HG03565 (cell line): Measurements from ENCODE around the gene HOXB8.

Experiments
- ATAC-seq: cut with Tn5 transposase; IDR thresholded peaks from one replicate; pipeline ENCODE4 v1.9.1; 2021; ENCODE audit warnings: mild to moderate bottlenecking, moderate library complexity; ENCODE audit not compliant: unreplicated experiment

Gene HOXB8

DNA sequence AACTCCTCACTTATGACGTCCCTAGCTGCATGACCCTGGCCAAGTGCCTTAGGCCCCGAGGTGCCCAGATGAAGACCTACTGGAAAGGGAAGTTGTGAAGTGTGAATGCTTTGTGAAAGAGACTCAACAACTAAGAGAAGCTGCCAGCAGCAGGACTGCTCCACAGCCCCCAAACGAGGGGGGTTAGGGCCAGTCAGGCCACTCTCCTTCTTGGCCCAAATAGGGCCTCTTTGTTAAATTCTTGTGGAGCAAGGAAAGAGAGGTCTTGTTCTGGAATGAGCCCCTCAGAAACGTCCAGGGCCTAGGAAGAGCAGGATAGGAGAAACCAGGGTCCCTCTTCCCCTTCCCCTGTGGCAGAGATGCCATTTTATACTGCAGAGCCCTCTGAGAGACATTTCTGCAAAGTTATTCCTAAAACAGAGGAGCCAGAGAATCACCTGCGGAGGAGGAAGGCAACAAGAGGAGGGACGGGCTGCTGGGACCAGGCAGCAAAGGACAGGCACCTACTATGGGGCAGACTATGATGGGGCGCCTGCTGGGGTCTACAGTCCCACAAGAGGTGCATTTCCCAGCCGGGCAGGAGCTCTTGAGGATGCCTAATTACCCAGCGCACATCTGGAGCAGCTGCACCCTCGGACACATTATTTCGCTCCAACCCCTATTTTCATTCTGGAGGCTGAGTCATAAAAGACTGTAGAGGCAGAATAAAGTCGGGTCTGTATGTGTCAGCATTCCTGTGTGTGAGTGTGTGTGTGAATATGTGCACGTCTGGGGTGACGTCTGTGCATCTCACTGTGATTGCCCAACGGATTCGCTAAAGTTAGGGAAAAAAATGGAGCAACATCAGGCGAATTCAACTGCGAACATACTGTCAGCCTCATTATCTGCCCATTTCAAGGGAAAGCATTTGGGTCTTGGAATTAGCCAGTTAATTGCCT is 22.5 kb upstream of the HOXB8 start:
- no peak for ATAC-seq

DNA sequence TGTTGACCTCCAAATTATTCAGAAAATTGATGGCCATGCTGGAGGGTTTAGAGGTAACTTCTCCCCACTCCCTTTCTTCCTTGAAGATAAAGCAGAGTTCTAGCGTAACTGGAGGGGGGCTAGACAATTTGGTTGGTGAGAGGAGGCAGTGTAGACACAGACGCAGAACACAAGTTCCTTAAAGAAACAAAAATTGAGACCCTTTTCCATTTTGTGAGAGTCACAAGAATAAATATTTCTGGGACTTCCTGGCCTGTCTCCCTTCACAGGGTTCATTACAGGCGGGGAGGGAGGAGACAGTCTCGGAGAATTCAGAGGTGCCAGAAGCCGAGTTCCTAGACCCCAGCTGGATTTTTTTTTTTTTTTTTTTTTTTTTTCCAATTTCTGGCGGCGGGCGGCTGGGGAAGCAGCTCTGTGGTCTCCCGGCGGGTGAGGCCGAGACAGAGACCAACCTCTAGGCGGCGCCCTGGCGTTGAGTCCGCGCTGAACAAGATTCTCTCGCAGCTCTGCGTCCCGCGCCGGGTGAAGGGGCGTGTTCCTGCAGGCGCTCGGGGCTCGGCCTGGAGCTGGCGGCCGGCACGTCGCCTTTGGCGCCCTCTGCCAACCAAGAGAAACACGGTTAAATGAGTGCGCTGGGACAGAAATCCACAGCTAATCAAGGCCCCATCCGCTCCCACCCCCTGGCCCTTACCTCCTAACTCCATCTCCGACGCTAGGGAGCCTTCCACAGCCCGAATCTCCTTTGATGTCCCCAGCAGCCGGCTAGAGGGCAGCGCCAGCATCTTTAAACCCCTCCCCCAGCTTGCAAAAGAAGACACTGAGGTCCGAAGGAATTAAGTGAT is 21.3 kb upstream of the HOXB8 start:
- ATAC-seq: no peak

DNA sequence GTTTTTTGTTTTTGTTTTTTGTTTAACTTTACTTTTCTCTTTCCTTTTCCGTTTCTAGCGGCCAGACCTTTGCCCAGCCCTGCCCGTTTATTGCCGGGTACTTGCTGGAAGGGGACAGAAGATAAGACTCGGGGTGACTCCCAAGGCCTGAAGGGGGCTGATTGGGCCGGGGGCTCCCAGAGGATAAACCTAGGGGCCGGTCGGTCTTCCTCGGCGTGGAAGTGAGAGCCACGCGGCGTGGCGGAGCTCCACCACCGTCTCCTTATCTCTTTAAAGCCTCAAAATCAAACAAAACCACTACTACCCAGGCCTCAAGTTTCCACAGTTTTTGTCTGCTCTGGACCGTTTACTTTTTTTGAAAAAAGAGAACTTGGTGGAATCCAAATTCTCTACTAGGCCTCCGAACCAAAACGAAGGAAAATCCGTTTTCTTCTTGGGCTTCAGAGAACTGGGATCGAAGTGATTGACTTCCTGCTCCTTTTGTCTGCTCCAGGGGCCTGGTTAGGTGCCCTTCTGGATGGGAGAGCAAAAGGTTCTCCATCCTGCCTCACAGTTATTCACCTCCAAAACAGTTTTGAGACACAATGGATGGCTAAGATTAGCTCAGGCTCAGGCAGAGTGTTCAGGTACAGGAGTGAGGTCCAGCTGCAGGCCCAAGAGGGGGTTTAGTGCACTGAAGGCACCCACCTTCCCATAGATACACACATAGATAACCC is 19.6 kb upstream of the HOXB8 start:
- ATAC-seq: no peak

DNA sequence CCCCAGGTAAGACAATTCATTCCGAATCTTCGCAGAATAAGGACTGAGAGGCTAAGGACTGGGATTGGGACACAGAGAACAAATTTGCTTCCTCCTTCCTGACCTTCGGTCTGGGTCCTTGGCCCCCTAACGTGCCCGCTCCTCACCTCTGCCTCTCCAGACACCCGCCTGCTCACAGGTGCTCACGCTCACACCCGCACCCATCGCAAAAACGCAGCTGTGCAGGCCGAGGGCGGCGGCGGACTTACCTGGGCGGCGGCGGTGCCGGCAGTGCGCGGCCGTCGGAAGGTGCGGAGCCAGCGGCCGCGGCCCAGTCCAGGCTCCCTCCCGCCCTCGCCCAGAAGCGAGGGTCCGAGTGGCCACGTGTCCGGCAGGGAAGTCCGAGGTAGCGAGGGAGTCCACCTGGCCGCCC is 18.2 kb upstream of the HOXB8 start:
- no peak for ATAC-seq

DNA sequence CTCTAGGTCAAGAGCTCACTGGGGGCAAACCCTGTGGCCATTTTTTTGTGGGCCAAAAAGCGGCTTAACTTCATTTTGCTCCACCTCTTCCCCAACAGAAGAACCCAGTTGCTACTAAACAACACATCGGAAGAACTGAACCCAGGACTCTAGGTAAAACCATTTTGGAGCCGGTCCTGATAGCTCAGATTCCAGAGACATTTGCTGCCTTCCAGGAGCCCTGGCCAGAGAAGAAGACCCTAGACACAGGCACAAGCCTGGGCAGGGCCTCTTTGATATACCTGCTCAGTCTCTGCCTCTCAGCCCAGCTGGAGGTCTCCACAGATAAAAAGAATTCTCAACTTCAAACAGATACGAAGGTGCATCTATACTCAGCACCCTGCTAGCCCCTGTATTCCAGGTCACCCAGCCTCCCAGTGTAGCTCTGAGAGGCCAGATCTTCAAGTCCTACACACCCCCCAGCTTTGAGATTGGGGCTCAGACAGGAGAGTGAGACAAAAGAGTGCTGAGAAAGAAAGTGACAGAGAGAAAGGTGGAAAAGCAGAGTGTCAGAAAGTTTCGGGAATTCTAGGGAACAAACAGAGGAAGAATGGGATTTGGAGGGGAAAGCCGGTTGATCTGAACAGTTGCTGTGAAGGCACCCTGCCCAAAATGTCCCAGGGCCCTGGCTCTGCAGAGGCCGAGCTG is 17.6 kb upstream of the HOXB8 start:
- no peak for ATAC-seq

DNA sequence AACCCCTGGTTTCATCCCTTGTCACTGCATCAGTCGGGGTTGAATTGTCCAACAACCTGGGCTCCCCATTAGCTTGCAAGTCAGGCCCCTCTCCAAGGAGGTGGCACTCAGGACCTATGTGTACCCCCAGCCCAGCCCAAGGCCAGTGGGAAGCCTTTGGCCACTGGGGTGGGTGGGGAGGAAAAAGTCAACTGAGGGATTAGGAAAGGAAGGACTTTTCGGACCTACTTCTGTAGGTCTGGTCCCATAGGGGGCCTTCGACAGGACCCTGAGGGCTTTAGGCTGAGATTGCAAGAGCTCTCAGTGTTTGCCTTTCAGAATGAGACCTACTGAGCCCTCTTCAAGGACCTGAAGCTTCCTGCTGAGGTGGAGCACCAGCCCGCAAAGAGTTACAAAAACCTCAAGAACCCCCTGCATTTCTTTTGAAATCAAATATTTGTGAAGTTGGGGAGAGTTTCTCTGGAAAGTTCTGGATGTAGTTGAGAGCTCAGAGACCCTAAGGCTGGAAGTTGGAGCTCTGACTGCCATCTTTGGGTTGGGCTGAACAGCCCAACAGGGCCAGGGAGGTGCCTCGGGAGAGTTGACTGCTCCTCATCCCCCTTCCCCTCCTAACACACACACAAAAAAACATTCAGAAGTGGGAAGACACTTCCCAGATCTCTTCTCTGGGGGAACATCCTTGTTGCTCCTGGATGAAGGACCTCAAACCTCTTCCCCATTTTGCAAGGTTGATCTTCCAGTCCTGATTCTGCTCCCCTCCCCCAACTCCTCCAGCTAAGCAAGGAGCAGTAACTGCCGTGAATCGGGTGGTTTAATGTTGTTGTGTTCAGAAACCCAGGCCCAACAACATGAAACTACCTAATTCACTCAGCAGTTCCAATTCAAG is 16.8 kb upstream of the HOXB8 start:
- no peak for ATAC-seq

DNA sequence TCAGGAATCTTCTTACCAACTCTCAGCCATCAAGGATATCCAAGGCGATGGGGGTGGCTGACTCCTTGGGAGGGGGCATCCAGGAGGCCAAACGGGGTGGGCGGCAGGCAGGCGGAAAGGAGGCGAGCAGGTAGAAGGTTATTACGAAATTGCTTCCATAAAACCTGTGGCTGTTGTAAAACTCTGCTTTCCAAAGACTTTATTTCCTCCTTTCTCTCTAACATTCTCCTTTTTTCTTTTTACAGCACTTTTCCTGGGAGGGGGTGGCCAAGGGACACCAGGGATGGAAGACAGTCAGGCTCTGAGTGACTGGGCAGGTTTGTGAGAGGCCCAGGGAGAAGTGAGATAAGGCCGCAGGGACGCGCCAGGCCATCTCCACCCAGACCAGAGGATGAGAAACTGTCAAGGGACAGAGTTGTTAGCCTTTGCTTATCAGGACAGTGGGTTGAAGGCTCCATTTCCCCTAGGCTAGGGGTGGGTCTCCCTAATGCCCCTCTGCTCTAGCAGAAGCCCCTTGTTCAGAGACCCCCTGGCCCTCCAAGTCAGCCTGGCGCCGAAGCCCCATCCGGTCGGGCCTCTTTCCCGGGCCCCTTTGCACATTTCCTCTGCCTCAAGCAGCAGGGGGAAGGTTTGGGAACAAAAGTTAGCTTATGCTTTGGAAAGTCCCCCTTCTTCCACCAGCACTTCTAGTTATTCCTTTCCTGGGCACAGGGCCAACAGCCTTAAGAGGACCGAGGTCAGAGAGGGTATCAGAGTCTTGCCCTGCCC is 16.0 kb upstream of the HOXB8 start:
- ATAC-seq: no peak

DNA sequence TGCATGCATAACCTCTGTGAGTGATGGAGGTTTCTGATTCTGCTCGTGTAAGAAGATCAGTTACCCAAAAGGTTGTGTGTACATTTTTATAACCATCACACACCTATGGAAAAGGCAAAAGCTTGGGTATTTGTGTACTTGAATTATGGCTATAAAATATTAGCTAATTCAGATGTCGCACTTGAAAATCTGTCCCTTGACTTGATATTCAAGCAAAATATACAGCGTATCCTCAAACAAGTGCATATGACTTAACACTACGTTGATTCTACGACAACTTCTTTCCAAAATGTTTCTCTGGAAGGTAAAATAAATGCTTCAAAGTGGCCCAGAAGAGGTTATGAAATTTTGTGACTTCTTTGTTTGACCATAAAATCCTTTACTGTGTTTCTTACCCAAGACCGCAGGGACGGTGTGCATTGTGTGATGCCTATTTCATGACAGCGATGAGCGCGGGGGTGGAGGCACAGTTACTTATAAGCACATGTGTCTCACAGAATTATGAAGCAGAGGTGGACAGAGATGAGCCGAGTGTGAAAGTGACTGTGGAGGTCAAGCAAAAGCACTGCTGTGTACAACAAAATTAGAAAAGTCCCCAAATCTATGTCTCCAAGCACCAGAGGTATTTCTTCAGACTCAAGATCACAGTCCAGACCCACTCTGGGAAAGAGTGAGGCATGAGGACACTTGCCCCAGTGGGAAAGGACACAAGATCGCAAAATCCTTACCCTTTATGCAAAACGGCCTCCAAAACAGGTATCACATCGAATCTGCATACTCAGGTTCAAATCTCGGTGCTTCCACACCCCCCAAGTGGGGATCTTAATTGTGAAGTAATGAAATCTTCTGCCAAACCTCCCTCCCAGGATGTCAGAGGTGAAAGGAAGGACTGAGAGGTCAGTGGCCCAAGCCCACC is 15.2 kb upstream of the HOXB8 start:
- ATAC-seq: no peak

DNA sequence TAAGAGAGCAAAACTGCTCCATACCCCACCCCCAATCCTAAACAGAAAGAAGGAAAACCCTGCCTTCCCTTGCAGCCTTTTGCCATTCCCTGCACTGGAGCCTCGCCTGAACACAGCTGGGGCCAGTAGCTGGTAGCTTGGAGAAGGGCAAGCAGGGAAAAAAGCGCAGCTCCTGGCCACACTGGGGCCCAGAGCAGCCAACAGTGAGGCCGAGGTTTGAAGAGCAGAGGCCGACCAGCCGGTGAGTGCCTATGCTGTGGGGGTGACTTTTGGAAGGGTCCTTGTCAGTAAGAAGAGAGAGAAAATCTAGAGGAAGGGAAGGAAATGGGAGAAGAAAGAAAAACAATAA is 14.3 kb upstream of the HOXB8 start:
- no peak for ATAC-seq

DNA sequence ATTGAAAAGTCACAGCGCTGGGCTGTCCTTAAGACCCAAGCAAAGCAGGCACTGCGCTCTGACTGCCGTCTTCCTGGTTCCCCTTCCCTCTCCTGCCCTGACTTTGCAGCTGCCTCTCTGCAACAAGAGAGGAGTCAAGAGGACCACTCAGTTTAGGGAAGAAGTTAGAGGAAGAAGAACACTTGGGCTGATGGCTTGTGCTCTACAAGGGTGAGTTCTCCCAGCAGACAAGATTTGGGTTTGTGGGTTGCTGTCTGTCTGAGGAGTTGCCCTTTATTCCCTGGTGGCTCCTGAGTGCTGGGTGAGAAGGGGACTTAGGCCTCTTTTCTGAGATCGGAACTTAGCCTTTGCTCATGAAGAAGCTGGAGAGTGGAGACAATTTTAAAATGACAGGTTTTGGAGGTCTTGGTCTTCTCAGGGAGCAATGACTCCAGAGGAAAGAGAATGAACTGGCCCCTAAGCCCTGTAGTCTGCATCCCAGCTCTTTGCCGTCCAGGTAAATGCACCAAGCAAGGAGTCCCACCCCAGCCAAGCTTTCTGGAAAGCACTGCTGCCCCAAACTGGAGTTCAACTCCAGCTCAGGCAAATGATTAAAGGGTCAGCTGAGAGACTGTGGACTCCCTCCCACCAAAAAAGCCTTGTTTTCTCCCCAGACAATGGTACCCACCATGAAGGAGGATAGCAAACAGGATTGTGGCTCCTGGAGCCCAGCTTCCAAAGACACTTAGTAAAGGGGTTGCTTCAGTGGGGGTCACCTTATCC is 13.7 kb upstream of the HOXB8 start:
- no peak for ATAC-seq

DNA sequence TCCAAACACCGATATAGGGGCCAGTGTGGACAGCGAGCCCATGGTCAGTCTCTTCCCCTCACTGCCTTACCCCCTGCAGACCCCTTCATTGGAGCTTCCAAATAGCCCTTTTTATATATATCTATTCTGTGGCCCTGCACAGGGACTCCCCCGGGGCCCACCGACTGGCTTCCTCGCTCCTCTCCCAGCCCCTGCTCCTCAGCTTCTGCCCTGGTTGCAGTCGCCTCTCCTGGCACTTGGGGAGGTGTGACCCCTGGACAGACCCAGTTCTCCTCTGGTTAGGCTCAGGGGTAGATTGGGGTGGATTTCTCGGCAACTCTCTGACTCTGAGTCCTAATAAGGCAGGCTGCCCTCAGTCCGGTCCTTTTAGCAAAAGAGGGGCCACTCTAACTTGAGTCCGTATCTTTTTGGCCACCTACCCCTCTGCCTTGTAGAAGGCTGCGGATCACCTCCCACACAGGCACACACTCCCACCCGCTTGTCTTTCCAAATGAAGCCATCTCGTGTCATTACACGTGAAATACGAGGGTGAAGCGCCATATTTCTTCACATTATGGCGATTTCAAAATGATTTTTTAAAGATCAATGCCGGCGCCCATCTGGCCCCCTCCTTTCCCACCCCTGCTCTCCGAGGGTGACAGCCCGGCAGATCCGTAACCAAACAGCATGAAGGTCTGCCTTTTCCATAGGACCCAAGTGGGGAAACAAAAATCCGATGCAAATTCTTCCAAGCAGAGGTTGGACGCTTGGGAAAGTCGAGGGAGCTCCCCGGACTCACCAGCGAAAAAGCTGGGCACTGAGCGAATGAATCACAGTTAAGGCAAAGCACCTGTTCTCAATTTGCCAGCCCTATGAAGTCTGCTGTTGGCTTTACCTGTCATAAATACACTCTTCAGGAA is 12.8 kb upstream of the HOXB8 start:
- ATAC-seq: no peak

DNA sequence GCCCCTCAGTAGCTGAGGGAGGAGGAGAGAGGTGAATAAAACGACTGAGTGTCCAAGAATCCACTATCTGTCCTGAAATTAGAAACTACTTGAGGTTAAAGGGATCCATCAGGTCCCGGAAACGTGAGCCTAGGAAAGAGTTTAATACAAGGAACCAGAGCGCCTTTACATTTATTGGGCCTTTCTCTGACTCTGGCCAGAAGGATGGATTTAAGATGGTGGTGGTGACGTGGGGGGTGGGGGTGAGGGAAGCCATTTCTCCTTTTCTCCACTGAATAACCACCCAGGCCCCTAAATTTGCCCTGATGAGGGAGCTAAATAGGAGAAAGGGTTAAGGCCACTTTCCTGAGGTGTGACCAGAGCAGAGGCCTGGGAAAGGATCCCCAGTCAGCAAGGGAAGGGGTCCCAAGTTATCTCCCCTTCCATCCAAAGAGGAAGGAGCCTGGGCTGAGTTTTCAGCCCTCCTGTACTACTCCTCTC is 12.1 kb upstream of the HOXB8 start:
- no peak for ATAC-seq

DNA sequence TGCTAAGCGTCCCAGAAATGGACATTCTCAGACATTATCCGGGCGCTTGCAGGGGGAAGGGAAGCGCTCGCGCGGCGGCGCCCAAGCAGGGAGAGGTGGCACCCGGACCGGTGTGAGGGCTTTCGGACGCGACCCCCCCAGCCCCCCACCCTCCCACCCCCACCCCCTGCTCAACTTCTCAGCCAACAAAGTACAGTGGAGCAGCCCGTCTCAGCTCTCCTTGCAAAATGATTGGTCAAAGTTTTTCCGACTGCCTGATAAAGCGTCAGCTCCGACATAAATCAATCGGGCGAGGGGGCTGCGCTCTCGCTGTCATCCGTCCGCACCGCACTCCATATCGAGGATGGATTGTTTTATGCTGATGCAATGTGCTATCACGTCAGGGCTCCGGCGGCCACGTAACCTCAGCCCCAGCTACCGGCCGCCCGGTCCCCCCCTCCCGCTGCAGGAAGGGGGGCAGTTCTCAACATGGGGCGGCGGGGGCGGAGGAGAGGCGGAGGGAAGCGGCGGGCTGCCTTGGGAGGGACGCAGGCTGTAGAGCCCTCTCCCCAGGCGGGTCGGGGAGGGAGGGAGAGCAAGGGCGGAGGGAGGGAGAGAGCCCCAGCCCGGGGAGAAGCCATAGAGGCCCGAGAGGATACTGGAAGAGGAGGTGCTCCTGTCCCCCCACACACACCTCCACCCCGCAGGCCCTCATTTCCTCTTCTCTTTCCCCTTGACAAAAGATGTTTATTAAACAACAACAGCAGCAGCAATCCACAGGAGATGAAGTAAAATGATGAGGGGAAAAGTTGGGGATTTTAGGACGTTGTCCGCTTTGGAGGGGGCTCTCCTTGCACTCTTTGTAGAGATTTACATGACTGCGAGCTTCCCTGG is 11.4 kb upstream of the HOXB8 start, which contains the start of gene HOXB9:
Gene HOXB9 (minus strand): TSS at position 114 of the 873 bp plus-strand sequence. CDS start 89 bp downstream, at position 25.
- no peak for ATAC-seq

DNA sequence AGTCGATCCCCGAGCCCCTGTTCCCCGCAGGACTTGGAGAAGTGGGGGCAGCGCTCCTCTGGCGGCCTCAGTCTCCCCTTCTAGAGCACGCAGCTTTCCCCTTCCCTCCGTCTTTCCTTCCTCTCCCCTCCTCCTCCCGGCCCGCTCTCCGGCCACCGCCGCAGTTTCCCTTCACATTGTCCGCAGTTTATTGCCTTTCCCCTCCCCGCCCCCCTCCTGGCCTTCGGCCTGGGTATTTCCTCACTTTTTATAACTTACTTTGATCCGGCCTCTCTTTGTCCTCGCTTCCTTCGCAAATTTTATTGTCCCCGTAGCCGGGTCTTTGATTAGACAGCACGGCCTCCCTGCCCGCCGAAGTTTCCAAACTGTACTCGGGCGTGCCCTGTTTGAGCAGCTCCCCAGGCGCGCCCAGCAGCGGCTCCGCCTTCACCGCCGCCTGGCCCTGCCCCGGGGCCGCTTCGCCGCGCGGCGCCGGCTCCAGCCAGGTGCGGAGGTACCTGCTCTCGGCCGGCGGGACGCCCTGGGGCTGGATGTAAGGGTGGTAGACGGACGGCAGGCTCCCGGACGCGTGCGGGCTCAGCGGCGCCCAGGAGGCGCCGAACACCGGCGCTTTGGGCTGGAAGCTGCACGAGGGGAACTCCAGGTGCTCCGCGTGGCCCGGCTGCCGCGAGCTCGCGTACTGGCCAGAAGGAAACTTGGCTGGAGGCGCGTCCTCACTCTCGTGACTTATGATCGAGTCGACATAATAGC is 10.6 kb upstream of the HOXB8 start:
- no peak for ATAC-seq
